Measurements from ENCODE around the gene KRTAP3-1.
"Not testable (repeated sequence)": the region's sequence is repeated elsewhere in the genome, so short reads cannot be mapped to it uniquely, and the experiment has no call there.

Gene KRTAP3-1

DNA sequence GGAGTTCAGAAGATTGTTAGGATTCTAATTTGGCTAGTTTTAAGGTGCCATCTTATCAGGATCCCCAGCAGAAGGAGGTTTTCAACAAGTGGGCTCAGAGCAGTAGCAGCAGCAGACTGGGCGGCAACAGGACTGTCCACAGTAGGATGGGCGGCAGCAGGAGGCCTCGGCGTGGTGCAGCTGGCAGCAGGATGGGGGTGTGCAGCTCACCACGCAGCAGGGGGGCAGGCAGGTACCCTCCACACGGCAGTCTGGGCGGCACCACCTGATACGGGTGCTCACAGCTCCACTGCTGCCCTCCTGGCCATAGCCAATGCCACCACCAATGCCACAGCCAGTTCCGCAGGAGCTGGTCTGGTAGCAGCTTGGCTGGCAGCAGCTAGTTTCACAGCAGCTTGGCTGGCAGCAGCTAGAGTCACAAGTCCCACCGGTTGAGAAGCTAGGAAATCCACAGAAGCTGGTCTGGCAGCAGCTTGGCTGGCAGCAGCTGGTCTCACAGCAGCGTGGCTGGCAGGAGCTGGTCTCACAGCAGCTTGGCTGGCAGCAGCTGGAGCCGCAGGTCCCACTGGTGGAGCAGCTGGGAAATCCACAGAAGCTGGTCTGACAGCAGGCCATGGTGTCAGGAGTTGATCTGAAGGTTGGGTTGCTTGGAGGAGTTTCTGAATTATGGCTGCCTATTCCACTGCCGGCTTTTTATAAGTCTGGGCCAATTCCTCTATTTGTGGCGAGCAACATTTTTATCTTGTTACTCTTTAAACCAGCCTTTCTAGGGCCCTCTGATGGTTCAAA lies 32.0 kb upstream of the KRTAP3-1 start, which contains the start of gene KRTAP1-1:
KRTAP1-1 (minus strand) TSS at position 668 of the 789 bp plus-strand sequence; CDS start at position 615, 53 bp downstream.
- WGBS (ENCODE audit: insufficient coverage, insufficient read length), result no CpG with 5 or more reads among the region's 14 CpGs
- not testable (repeated sequence) for H3K27me3 ChIP-seq (ENCODE audit: control insufficient read depth, insufficient read depth, low read length); H3K36me3 ChIP-seq (ENCODE audit: control insufficient read depth, insufficient read depth, low read length); H3K4me3 ChIP-seq (ENCODE audit: low read length); DNase-seq (ENCODE audit: low read depth, low spot score); H3K27ac ChIP-seq (ENCODE audit: low read length); H3K9me3 ChIP-seq (ENCODE audit: control insufficient read depth, insufficient read depth, low read length); H3K4me1 ChIP-seq (ENCODE audit: control insufficient read depth, insufficient read depth, low read length)

DNA sequence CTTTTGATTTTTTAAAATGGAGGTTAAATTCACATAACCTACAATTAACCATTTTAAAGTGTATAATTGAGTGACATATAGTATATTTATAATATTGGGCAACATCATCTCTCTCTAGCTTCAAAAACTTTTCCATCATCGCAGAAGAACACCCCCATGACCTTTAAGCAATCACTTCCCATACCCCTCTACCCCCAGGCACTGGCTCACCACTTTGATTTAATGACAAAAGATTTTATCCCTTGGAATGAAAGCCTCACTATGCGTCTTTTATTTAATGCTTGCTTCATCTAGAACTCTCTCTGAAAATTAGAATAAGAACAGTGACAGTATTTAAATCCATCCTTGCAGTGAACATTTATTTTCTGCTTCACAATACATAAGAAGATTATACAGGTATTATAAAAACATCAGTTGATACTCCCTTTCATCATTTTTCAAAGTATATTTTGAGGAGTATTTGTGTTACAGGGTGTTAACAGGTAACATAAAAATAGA lies 29.0 kb upstream of the KRTAP3-1 start:
- no CpG with 5 or more reads among the region's 2 CpGs for WGBS (ENCODE audit: insufficient coverage, insufficient read length)
- no peak for DNase-seq (ENCODE audit: low read depth, low spot score)
- H3K27me3 ChIP-seq (ENCODE audit: control insufficient read depth, insufficient read depth, low read length), result no peaks in the 10 kb centered on the region
- H3K4me3 ChIP-seq (ENCODE audit: low read length), result no peak overlapping the region
- no peaks in the 10 kb centered on the region; the same call in 1 of the 2 replicates for H3K4me1 ChIP-seq (ENCODE audit: control insufficient read depth, insufficient read depth, low read length)
- H3K9me3 ChIP-seq (ENCODE audit: control insufficient read depth, insufficient read depth, low read length), result no peaks in the 10 kb centered on the region
- H3K27ac ChIP-seq (ENCODE audit: low read length), result no peak overlapping the region
- no peaks in the 10 kb centered on the region for H3K36me3 ChIP-seq (ENCODE audit: control insufficient read depth, insufficient read depth, low read length)

DNA sequence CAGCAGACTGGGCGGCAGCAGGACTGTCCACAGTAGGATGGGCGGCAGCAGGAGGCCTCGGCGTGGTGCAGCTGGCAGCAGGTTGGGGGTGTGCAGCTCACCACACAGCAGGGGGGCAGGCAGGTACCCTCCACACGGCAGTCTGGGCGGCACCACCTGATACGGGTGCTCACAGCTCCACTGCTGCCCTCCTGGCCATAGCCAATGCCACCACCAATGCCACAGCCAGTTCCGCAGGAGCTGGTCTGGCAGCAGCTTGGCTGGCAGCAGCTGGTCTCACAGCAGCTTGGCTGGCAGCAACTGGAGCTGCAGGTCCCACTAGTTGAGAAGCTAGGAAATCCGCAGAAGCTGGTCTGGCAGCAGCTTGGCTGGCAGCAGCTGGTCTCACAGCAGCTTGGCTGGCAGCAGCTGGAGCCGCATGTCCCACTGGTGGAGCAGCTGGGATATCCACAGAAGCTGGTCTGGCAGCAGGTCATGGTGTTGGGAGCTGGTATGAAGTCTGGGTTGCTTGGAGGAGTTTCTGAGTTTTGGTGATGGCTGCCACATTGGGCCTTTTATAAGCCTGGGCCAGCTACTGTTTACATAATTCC lies 25.5 kb upstream of the KRTAP3-1 start, which contains the start of gene KRTAP1-3:
KRTAP1-3 (minus strand) TSS at position 529 of the 590 bp plus-strand sequence; CDS start at position 476, 53 bp downstream.
- no CpG with 5 or more reads among the region's 10 CpGs for WGBS (ENCODE audit: insufficient coverage, insufficient read length)
- DNase-seq (ENCODE audit: low read depth, low spot score); H3K27ac ChIP-seq (ENCODE audit: low read length); H3K4me1 ChIP-seq (ENCODE audit: control insufficient read depth, insufficient read depth, low read length); H3K9me3 ChIP-seq (ENCODE audit: control insufficient read depth, insufficient read depth, low read length); H3K36me3 ChIP-seq (ENCODE audit: control insufficient read depth, insufficient read depth, low read length); H3K27me3 ChIP-seq (ENCODE audit: control insufficient read depth, insufficient read depth, low read length); H3K4me3 ChIP-seq (ENCODE audit: low read length): not testable (repeated sequence)

DNA sequence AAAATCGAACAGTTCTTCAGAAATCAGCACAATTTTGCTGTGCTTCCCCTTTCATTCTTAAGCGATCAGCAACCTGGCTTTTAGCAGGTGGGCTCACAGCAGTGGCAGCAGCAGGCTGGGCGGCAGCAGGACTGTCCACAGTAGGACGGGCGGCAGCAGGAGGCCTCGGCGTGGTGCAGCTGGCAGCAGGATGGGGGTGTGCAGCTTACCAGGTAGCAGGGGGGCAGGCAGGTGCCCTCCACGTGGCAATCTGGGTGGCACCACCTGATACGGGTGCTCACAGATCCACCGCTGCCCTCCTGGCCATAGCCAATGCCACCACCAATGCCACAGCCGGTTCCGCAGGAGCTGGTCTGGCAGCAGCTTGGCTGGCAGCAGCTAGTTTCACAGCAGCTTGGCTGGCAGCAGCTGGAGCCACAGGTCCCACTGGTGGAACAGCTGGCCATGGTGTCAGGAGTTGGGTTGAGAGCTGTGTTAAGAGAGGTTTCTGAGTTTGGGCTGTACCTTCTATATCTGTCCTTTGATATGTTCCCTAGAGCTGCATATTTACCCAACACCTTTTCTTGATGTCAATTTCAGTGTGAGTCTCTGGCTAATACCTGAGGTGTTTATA lies 20.8 kb upstream of the KRTAP3-1 start, which contains the start of gene KRTAP1-4:
KRTAP1-4 (minus strand) TSS at position 563 of the 613 bp plus-strand sequence; CDS start at position 446, 117 bp downstream.
- no peak within 1 kb of the TSS for H3K4me3 ChIP-seq (ENCODE audit: low read length)
- H3K36me3 ChIP-seq (ENCODE audit: control insufficient read depth, insufficient read depth, low read length), result no peaks in the 10 kb centered on the region
- H3K27me3 ChIP-seq (ENCODE audit: control insufficient read depth, insufficient read depth, low read length), result no peaks in the 10 kb centered on the region
- H3K4me1 ChIP-seq (ENCODE audit: control insufficient read depth, insufficient read depth, low read length), result no peaks in the 10 kb centered on the region; the same call in 1 of the 2 replicates
- H3K27ac ChIP-seq (ENCODE audit: low read length), result no peak within 1 kb of the TSS
- WGBS (ENCODE audit: insufficient coverage, insufficient read length), result no CpG with 5 or more reads among the region's 12 CpGs
- no peaks in the 10 kb centered on the region for H3K9me3 ChIP-seq (ENCODE audit: control insufficient read depth, insufficient read depth, low read length)
- no peak for DNase-seq (ENCODE audit: low read depth, low spot score)

DNA sequence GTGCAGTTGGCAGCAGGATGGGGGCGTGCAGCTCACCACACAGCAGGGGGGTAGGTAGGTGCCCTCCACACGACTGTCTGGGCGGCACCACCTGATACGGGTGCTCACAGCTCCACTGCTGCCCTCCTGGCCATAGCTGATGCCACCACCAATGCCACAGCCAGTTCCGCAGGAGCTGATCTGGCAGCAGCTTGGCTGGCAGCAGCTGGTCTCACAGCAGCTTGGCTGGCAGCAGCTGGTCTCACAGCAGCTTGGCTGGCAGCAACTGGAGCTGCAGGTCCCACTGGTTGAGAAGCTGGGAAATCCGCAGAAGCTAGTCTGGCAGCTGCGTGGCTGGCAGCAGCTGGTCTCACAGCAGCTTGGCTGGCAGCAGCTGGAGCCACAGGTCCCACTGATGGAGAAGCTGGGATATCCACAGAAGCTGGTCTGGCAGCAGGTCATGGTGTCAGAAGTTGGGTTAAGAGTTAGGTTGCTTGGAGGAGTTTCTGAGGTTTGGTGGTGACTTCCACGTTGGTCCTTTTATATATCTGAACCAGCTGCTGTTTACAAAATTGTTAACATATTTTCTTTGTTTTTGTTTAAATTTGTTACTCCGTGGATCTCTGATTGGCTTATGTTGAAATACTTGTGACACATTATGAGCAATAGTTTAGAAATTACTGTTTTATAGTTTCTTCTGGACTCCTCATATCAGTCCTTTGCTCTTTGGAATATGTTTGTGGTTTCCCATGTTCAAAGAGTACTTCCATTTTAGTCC lies 18.0 kb upstream of the KRTAP3-1 start, which contains the start of gene KRTAP1-5:
KRTAP1-5 (minus strand) TSS at position 494 of the 757 bp plus-strand sequence; CDS start at position 441, 53 bp downstream.
- no peak within 1 kb of the TSS for H3K27ac ChIP-seq (ENCODE audit: low read length)

DNA sequence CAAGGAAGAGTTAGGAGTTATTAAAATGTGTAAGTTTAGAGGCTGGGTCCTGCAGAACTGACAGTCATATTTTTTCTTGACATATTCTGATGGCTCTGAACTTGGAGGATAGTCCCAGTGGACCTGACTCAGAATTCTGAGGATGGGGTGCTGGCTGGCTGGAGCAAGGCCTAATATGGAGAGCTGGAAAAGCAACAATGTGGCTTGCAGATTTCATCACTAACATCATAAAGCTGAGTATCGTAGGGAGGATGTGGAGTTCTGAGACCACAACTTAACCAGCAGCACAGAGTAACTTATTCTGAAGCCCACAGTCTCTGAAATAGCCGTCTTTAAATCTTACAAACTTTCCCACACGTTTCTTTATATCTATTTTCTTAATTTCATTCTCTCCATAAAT lies 15.8 kb upstream of the KRTAP3-1 start:
- DNase-seq (ENCODE audit: low read depth, low spot score), result no peak
- H3K36me3 ChIP-seq (ENCODE audit: control insufficient read depth, insufficient read depth, low read length), result no peaks in the 10 kb centered on the region
- no peak overlapping the region for H3K27ac ChIP-seq (ENCODE audit: low read length)
- H3K4me1 ChIP-seq (ENCODE audit: control insufficient read depth, insufficient read depth, low read length), result no peaks in the 10 kb centered on the region
- 100% methylated on average over 2 of the region's 3 CpGs for WGBS (ENCODE audit: insufficient coverage, insufficient read length)
- H3K4me3 ChIP-seq (ENCODE audit: low read length), result no peak overlapping the region
- H3K9me3 ChIP-seq (ENCODE audit: control insufficient read depth, insufficient read depth, low read length), result no peaks in the 10 kb centered on the region
- no peaks in the 10 kb centered on the region for H3K27me3 ChIP-seq (ENCODE audit: control insufficient read depth, insufficient read depth, low read length)

More for the DNA sequence above, 18.0 kb upstream of the KRTAP3-1 start, which contains the start of gene KRTAP1-5:
- no peaks in the 10 kb centered on the region for H3K9me3 ChIP-seq (ENCODE audit: control insufficient read depth, insufficient read depth, low read length)
- no CpG with 5 or more reads among the region's 9 CpGs for WGBS (ENCODE audit: insufficient coverage, insufficient read length)
- H3K36me3 ChIP-seq (ENCODE audit: control insufficient read depth, insufficient read depth, low read length), result no peaks in the 10 kb centered on the region
- no peak for DNase-seq (ENCODE audit: low read depth, low spot score)
- no peaks in the 10 kb centered on the region for H3K27me3 ChIP-seq (ENCODE audit: control insufficient read depth, insufficient read depth, low read length)
- H3K4me1 ChIP-seq (ENCODE audit: control insufficient read depth, insufficient read depth, low read length), result no peaks in the 10 kb centered on the region
- H3K4me3 ChIP-seq (ENCODE audit: low read length), result no peak within 1 kb of the TSS

DNA sequence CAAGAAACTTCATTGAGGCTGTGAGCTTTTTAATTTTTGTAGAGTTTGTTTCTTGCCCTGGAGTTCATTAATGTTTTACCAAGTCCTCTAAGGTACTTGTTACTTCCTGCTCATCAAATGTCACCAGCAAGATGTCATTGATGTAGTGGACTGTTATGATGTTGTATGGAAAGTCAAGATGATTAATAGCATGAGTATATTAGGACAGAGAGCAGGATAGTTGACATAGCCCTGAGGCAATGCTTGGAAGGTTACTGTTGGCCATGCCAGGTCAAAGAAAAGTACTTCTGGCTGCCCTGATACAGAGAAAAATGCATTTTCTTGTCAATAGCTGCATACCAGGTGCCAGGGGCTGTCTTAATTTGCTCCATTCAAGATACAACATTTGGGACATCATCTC lies 11.4 kb upstream of the KRTAP3-1 start:
- H3K9me3 ChIP-seq (ENCODE audit: control insufficient read depth, insufficient read depth, low read length), result no peaks in the 10 kb centered on the region
- no peak overlapping the region for H3K27ac ChIP-seq (ENCODE audit: low read length)
- H3K4me3 ChIP-seq (ENCODE audit: low read length), result no peak overlapping the region
- H3K36me3 ChIP-seq (ENCODE audit: control insufficient read depth, insufficient read depth, low read length), result no peaks in the 10 kb centered on the region
- H3K4me1 ChIP-seq (ENCODE audit: control insufficient read depth, insufficient read depth, low read length), result no peaks in the 10 kb centered on the region; the same call in 1 of the 2 replicates
- H3K27me3 ChIP-seq (ENCODE audit: control insufficient read depth, insufficient read depth, low read length), result no peaks in the 10 kb centered on the region
- no peak for DNase-seq (ENCODE audit: low read depth, low spot score)

DNA sequence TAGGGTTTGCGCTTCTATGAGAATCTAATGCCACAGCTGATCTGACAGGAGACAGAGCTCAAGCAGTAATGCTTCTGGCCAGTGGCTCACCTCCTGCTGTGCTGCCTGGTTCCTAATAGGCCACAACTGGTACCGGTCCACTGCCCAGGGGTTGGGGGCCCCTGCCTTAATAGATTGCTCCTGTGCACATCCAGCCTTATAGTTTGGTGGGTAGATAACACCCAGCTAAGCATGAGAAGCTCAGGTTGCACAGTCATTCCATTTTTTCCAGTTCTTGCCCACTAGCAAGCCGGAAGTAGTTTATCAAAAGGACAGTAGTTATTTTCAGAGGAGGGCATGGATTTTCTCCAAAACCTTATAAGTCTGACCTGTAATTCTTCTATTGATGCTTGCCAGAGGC lies 10.5 kb upstream of the KRTAP3-1 start:
- Histone ChIP-seq H3K27ac (ENCODE audit: low read length) (no peak overlapping the region), H3K27me3 (ENCODE audit: control insufficient read depth, insufficient read depth, low read length) (no peaks in the 10 kb centered on the region), H3K4me3 (ENCODE audit: low read length) (no peak overlapping the region), H3K4me1 (ENCODE audit: control insufficient read depth, insufficient read depth, low read length) (no peaks in the 10 kb centered on the region; the same call in 1 of the 2 replicates), H3K36me3 (ENCODE audit: control insufficient read depth, insufficient read depth, low read length) (no peaks in the 10 kb centered on the region), H3K9me3 (ENCODE audit: control insufficient read depth, insufficient read depth, low read length) (no peaks in the 10 kb centered on the region)
- DNase-seq (ENCODE audit: low read depth, low spot score), result no peak
- WGBS (ENCODE audit: insufficient coverage, insufficient read length), result no CpG with 5 or more reads among the region's 3 CpGs

DNA sequence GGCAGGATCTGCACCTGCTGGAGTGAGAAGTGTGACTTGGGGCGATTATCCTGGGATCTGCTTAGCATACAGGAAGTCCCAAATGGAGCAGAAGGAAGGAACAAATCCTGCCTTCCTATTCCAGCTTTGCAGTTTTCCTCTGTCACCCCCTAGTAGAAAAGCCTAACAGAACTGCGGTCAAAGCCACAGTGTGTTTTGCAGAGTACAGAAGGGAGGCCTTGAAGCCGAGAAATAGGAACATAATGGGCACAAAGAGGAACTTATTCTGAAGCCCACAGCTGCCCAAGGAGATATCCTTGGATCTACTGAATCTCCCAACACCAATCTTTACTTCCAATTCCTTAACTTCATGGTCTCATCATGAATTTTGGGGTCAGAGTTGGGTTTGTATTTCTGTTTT lies 9.6 kb upstream of the KRTAP3-1 start:
- no peak overlapping the region for H3K27ac ChIP-seq (ENCODE audit: low read length)
- no peak overlapping the region for H3K4me3 ChIP-seq (ENCODE audit: low read length)
- no peaks in the 10 kb centered on the region for H3K9me3 ChIP-seq (ENCODE audit: control insufficient read depth, insufficient read depth, low read length)
- no peaks in the 10 kb centered on the region; the same call in 1 of the 2 replicates for H3K4me1 ChIP-seq (ENCODE audit: control insufficient read depth, insufficient read depth, low read length)
- WGBS (ENCODE audit: insufficient coverage, insufficient read length), result no CpG with 5 or more reads among the region's 3 CpGs
- no peaks in the 10 kb centered on the region for H3K36me3 ChIP-seq (ENCODE audit: control insufficient read depth, insufficient read depth, low read length)
- H3K27me3 ChIP-seq (ENCODE audit: control insufficient read depth, insufficient read depth, low read length), result no peaks in the 10 kb centered on the region
- no peak for DNase-seq (ENCODE audit: low read depth, low spot score)
